KOPT-K1 (cell line): ENCODE measurements around the gene DHRS3.

Source experiments
- H3K27ac ChIP-seq: fragments of 200-600 bp; sonication (generic); 2 replicates; pipeline ENCODE4 v1.5.1; 2016; ENCODE audit warnings: antibody characterized with exemption, mild to moderate bottlenecking, low read depth, low read length; ENCODE audit not compliant: poor library complexity, severe bottlenecking
- H3K36me3 ChIP-seq: fragments of 200-600 bp; sonication (generic); 2 replicates; pipeline ENCODE4 v1.5.1; 2017; ENCODE audit warnings: antibody characterized with exemption, mild to moderate bottlenecking, low read length, moderate library complexity; ENCODE audit not compliant: insufficient read depth
- H3K9me3 ChIP-seq: fragments of 200-600 bp; sonication (generic); 2 replicates; pipeline ENCODE4 v1.5.1; 2017; ENCODE audit warnings: antibody characterized with exemption, low read length, mild to moderate bottlenecking; ENCODE audit not compliant: insufficient read depth, poor library complexity, severe bottlenecking

DHRS3 gene

GRCh38 chr1:12585536-12585935 is 32.5 kb downstream of the DHRS3 start:
- no peak overlapping the region for H3K27ac ChIP-seq
- no peaks in the 10 kb centered on the region for H3K9me3 ChIP-seq
- H3K36me3 ChIP-seq: no peaks in the 10 kb centered on the region

- Histone ChIP-seq H3K36me3 (no peaks in the 10 kb centered on the region), H3K9me3 (no peaks in the 10 kb centered on the region)
Measured at GRCh38 chr1:12584900-12585525, 33.0 kb downstream of the DHRS3 start.

GRCh38 chr1:12583484-12583883 is 34.5 kb downstream of the DHRS3 start:
- H3K36me3 ChIP-seq: no peaks in the 10 kb centered on the region
- H3K9me3 ChIP-seq: no peaks in the 10 kb centered on the region
- H3K27ac ChIP-seq: no peak overlapping the region

More at GRCh38 chr1:12584900-12585525, 33.0 kb downstream of the DHRS3 start:
- no peak overlapping the region for H3K27ac ChIP-seq

GRCh38 chr1:12582649-12583048 is 35.4 kb downstream of the DHRS3 start:
- H3K9me3 ChIP-seq: no peaks in the 10 kb centered on the region
- no peaks in the 10 kb centered on the region for H3K36me3 ChIP-seq
- no peak overlapping the region for H3K27ac ChIP-seq

GRCh38 chr1:12581179-12581578 is 36.8 kb downstream of the DHRS3 start:
- Histone ChIP-seq H3K36me3 (no peaks in the 10 kb centered on the region), H3K27ac (no peak overlapping the region), H3K9me3 (no peaks in the 10 kb centered on the region)

GRCh38 chr1:12580054-12580887 is 37.7 kb downstream of the DHRS3 start:
- H3K27ac ChIP-seq: no peak overlapping the region
- no peaks in the 10 kb centered on the region for H3K9me3 ChIP-seq
- no peaks in the 10 kb centered on the region for H3K36me3 ChIP-seq

- no peaks in the 10 kb centered on the region for H3K36me3 ChIP-seq
- no peaks in the 10 kb centered on the region for H3K9me3 ChIP-seq
- H3K27ac ChIP-seq: no peak overlapping the region
Measured at GRCh38 chr1:12578860-12579422, 39.1 kb downstream of the DHRS3 start.

- Histone ChIP-seq H3K27ac (no peak overlapping the region), H3K36me3 (no peaks in the 10 kb centered on the region), H3K9me3 (no peaks in the 10 kb centered on the region)
Measured at GRCh38 chr1:12577020-12577419, 41.0 kb downstream of the DHRS3 start.

GRCh38 chr1:12574757-12575139 is 43.3 kb downstream of the DHRS3 start:
- no peaks in the 10 kb centered on the region for H3K36me3 ChIP-seq
- H3K27ac ChIP-seq: no peak overlapping the region
- H3K9me3 ChIP-seq: no peaks in the 10 kb centered on the region

GRCh38 chr1:12573015-12573825 is 44.8 kb downstream of the DHRS3 start:
- H3K9me3 ChIP-seq: no peaks in the 10 kb centered on the region
- no peaks in the 10 kb centered on the region for H3K36me3 ChIP-seq
- no peak overlapping the region for H3K27ac ChIP-seq

GRCh38 chr1:12572522-12572921 is 45.5 kb downstream of the DHRS3 start:
- Histone ChIP-seq H3K36me3 (no peaks in the 10 kb centered on the region), H3K27ac (no peak overlapping the region), H3K9me3 (no peaks in the 10 kb centered on the region)

GRCh38 chr1:12570291-12570690 is 47.7 kb downstream of the DHRS3 start:
- no peaks in the 10 kb centered on the region for H3K36me3 ChIP-seq
- no peaks in the 10 kb centered on the region for H3K9me3 ChIP-seq
- H3K27ac ChIP-seq: no peak overlapping the region

- Histone ChIP-seq H3K9me3 (peaks cover 18% of the 10 kb centered on the region), H3K27ac (no peak overlapping the region)
Measured at GRCh38 chr1:12568009-12568767, 49.8 kb downstream of the DHRS3 start.

GRCh38 chr1:12567288-12567819 is 50.7 kb downstream of the DHRS3 start:
- peaks cover 27% of the 10 kb centered on the region for H3K9me3 ChIP-seq
- H3K36me3 ChIP-seq: no peaks in the 10 kb centered on the region
- no peak overlapping the region for H3K27ac ChIP-seq

More at GRCh38 chr1:12568009-12568767, 49.8 kb downstream of the DHRS3 start:
- no peaks in the 10 kb centered on the region for H3K36me3 ChIP-seq
